MCF 10A (cell line): Measurements from ENCODE around the gene WWOX. TPM values are rescaled to one million over a fixed set of nuclear protein-coding genes. Genes with fewer than 3 reads are reported as not detected.

ENCODE experiments used
- BruUV-seq: library from RNA; stranded (reverse); fragments of 400-500 nt; replicated peaks from 2 replicates; lab custom pipeline; 2021; lab: Mats Ljungman, UMichigan
- CTCF ChIA-PET: fragments of 300-600 bp; sonication (Branson Sonifier 250); formaldehyde crosslinking; extraction: SDS; loops from one replicate; lab custom pipeline; 2021; ENCODE audit warnings: antibody characterized with exemption, inconsistent platforms; lab: Yijun Ruan, JAX
- POLR2A ChIA-PET: fragments of 300-600, 350-650 bp; sonication (Branson Sonifier 250); formaldehyde crosslinking; extraction: SDS; loops from one replicate; lab custom pipeline; 2020; ENCODE audit warnings: antibody characterized with exemption, inconsistent platforms; lab: Yijun Ruan, JAX
- DNase-seq: peaks from one replicate; pipeline ENCODE4 v3.0.0-alpha.2; 2018; ENCODE audit not compliant: unreplicated experiment
- H3K27ac Mint-ChIP-seq: one replicate; pipeline ENCODE4 v1.8.0; 2022; ENCODE audit warnings: mild to moderate bottlenecking, low read depth, mixed read lengths; ENCODE audit not compliant: unreplicated experiment
- H3K27me3 Mint-ChIP-seq: one replicate; pipeline ENCODE4 v1.8.0; 2022; ENCODE audit warnings: mixed read lengths; ENCODE audit not compliant: insufficient read depth, unreplicated experiment
- H3K36me3 Mint-ChIP-seq: one replicate; pipeline ENCODE4 v1.8.0; 2022; ENCODE audit warnings: mild to moderate bottlenecking, moderate library complexity, mixed read lengths; ENCODE audit not compliant: insufficient read depth, unreplicated experiment
- H3K4me1 Mint-ChIP-seq: one replicate; pipeline ENCODE4 v1.8.0; 2022; ENCODE audit warnings: mixed read lengths; ENCODE audit not compliant: insufficient read depth, unreplicated experiment
- H3K4me3 Mint-ChIP-seq: one replicate; pipeline ENCODE4 v1.8.0; 2022; ENCODE audit warnings: mild to moderate bottlenecking, moderate library complexity, mixed read lengths; ENCODE audit not compliant: unreplicated experiment
- H3K9me3 Mint-ChIP-seq: one replicate; pipeline ENCODE4 v1.8.0; 2022; ENCODE audit warnings: mixed read lengths; ENCODE audit not compliant: unreplicated experiment
- CTCF ChIP-seq: fragments of 200-600 bp; IDR thresholded peaks from one replicate; pipeline ENCODE4 v1.8.0; 2022; ENCODE audit warnings: antibody characterized with exemption, mild to moderate bottlenecking; ENCODE audit not compliant: unreplicated experiment
- intact Hi-C: fragments of 100-400 bp; cut with micrococcal nuclease; formaldehyde crosslinking; loops from 2 replicates; pipeline ENCODE4 v1.14.1; 2022
- total RNA-seq: library from RNA; stranded (reverse); gene quantifications from 2 replicates; pipeline ENCODE4 v1.2.3, GENCODE V29; 2022

Gene WWOX
- total RNA-seq, 1 experiment from 2014 or later = 18.1 TPM

DNA sequence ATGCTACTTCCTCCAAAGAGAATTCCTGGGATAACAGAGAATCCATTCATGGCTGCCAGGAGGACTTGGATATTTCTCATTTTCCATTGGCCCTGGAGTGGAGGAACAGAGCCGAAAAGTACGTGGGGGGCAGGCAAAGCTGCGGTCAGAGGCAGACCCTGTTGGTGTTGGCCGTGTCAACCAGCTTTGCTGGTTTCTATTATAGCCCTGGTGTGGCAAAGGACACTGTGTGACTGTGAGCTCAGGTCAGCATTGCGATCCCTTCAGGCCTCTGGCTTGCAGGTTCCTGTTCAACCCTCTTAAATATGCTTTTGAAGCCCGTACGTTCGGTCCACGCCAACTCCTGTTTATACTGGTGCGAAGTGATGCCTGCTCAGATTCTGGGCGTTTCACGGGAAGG is 904.9 kb downstream of the WWOX start:
- ChIA-PET POLR2A (interaction anchor here (0.6 kb wide), 1 partner anchor 836 kb away, joined by 3 read pairs; no protein-coding TSS in a partner anchor), CTCF (interaction anchor here (0.7 to 1.3 kb wide), 3 partner anchors 16 to 654 kb away, joined by 3 to 6 read pairs (median 5); no protein-coding TSS in a partner anchor)
- no TSS peak for BruUV-seq
- Mint-ChIP-seq H3K27ac (no peak overlapping the region), H3K4me3 (no peak overlapping the region), H3K27me3 (no peaks in the 10 kb centered on the region), H3K9me3 (no peaks in the 10 kb centered on the region), H3K4me1 (no peaks in the 10 kb centered on the region), H3K36me3 (no peaks in the 10 kb centered on the region)
- no peak for DNase-seq
- intact Hi-C loops = no loop called here
- no peak for TF ChIP-seq CTCF

DNA sequence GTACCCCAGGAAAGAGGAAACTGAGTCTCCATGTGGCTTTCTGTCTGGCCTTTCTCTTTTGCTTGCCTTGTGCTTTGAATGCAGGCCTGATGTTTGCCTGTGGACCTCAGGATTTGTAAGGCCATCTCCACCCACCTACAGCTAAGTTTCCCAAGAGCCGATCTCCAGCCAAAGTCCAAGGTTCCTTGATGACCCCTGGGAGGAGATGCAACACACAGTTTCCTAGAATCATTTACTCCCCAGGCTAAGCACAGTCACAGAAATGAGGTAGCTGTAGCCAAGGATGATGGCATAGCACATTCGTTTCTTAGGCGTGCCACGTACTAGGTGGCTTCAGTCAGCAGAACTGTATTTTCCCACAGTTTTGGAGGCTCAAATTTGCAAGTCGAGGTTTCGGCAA is 905.6 kb downstream of the WWOX start:
- Mint-ChIP-seq H3K4me3 (no peak overlapping the region), H3K4me1 (no peaks in the 10 kb centered on the region), H3K27me3 (no peaks in the 10 kb centered on the region), H3K9me3 (no peaks in the 10 kb centered on the region), H3K36me3 (no peaks in the 10 kb centered on the region), H3K27ac (no peak overlapping the region)
- no TSS peak for BruUV-seq
- ChIA-PET CTCF (interaction anchor here (0.7 kb wide), 1 partner anchor 653 kb away, joined by 3 read pairs; no protein-coding TSS in a partner anchor), POLR2A (interaction anchor here (0.6 kb wide), 1 partner anchor 837 kb away, joined by 3 read pairs; no protein-coding TSS in a partner anchor)
- no peak for DNase-seq
- intact Hi-C loops = no loop called here
- no peak for TF ChIP-seq CTCF

GRCh38 chr16:79006206-79006605 is 906.8 kb downstream of the WWOX start:
- no peak for TF ChIP-seq CTCF
- no peaks in the 10 kb centered on the region for H3K27me3 Mint-ChIP-seq
- no peaks in the 10 kb centered on the region for H3K4me1 Mint-ChIP-seq
- no peaks in the 10 kb centered on the region for H3K9me3 Mint-ChIP-seq
- H3K27ac Mint-ChIP-seq = no peak overlapping the region
- no peak overlapping the region for H3K4me3 Mint-ChIP-seq
- DNase-seq = no peak
- H3K36me3 Mint-ChIP-seq = peaks cover 6% of the 10 kb centered on the region
- POLR2A ChIA-PET = no interaction called here
- intact Hi-C loops = no loop called here
- BruUV-seq = no TSS peak
- CTCF ChIA-PET = interaction anchor here (0.6 kb wide), 1 partner anchor 880 kb away, joined by 3 read pairs; no protein-coding TSS in a partner anchor

DNA sequence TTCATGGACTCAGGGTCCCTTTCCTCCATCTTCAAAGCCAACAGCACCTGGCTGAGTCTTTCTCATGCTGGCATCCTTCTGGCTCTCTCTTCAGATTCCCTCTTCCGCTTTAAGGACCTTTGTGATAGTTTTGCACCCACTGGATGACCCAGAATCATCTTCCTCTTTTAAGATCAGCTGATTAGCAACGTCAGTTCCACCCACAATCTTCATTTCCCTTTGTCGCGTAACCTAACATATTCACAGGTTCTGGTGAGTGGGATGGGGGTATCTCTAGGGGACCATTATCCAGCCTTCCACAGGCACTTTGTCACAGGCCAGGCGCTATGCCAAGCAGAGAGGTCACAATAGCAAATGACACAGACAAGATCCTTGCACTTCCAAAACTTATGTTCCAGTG is 907.3 kb downstream of the WWOX start:
- TF ChIP-seq CTCF = no peak
- CTCF ChIA-PET = interaction anchor here (0.6 to 1.2 kb wide), 2 partner anchors 20 to 881 kb away, joined by 3 read pairs; no protein-coding TSS in a partner anchor
- Mint-ChIP-seq H3K36me3 (peaks cover 6% of the 10 kb centered on the region), H3K9me3 (no peaks in the 10 kb centered on the region), H3K4me3 (no peak overlapping the region), H3K4me1 (no peaks in the 10 kb centered on the region), H3K27me3 (no peaks in the 10 kb centered on the region), H3K27ac (no peak overlapping the region)
- intact Hi-C loops = no loop called here
- BruUV-seq = no TSS peak
- POLR2A ChIA-PET = no interaction called here
- no peak for DNase-seq
